GM18909 (cell line): ENCODE data around the gene EVI5L.
"Not testable (repeated sequence)": the region's sequence is repeated elsewhere in the genome, so short reads cannot be mapped to it uniquely, and the experiment has no call there.

Experiments
- ATAC-seq: cut with Tn5 transposase; IDR thresholded peaks from one replicate; pipeline ENCODE4 v1.9.1; 2021; ENCODE audit warnings: mild to moderate bottlenecking; ENCODE audit not compliant: unreplicated experiment, poor library complexity

EVI5L gene

GRCh38 chr19:7858109-7858770, 28.2 kb downstream of the EVI5L start:
- no peak for ATAC-seq

DNA sequence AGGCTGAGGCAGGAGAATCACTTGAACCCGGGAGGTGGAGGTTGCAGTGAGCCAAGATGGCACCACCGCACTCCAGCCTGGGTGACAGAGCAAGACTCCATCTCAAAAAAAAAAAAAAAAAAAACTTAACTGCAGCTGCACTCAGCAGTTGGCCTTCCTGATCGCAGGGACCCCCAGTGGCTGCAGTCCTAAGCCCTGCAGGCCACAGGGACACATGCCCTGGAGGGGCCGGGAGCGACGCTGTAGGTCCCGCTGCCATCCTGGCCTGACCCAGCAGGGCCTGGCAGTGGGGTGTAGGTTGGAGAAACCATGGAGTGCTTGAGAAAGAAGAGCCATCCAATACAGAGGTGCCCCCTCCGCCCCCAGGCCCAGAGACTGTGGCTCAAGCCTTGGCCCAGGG, 29.1 kb downstream of the EVI5L start:
- ATAC-seq = not testable (repeated sequence)

DNA sequence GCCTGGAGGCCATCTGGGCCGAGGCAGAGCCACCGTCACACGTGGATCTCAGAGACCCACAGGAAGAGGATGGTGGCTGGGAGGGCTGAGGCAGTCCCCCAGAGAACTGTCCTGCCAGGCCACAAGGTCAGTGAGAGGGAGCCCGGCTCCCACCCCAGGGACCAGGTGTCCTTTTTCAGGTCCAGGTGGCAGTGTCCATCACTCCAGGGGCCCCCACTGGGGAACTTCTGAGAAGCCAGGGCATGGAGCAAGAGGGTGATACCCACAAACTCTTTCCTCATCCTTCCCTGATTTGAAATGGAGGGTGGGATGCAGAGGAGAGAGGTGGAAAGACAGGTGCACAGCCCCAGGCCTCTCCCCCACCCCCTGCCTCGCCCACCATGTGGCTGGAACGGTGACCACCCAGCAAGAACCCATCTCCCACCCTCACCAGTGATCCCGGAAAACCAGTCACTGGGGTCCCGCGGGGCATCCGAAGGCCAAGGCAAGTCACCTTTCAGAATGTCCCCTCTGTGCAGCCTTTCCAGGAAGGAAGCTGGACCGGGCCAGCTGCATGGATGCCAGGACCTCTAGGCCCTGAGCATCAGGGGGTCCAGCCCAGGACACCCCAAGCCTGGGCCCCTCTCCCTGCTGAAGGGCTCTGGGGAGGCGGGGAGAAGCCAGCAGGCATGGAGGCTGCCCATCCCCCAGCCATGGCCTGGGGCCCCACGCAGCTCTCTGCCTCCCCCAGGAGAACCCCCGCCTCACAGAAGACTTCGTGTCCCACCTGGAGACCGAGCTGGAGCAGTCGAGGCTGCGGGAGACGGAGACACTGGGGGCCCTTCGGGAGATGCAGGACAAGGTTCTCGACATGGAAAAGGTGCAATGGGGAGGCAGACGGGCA, 30.1 kb downstream of the EVI5L start:
- ATAC-seq = no peak

- no peak for ATAC-seq
Measured at GRCh38 chr19:7860714-7861618, 30.9 kb downstream of the EVI5L start.

DNA sequence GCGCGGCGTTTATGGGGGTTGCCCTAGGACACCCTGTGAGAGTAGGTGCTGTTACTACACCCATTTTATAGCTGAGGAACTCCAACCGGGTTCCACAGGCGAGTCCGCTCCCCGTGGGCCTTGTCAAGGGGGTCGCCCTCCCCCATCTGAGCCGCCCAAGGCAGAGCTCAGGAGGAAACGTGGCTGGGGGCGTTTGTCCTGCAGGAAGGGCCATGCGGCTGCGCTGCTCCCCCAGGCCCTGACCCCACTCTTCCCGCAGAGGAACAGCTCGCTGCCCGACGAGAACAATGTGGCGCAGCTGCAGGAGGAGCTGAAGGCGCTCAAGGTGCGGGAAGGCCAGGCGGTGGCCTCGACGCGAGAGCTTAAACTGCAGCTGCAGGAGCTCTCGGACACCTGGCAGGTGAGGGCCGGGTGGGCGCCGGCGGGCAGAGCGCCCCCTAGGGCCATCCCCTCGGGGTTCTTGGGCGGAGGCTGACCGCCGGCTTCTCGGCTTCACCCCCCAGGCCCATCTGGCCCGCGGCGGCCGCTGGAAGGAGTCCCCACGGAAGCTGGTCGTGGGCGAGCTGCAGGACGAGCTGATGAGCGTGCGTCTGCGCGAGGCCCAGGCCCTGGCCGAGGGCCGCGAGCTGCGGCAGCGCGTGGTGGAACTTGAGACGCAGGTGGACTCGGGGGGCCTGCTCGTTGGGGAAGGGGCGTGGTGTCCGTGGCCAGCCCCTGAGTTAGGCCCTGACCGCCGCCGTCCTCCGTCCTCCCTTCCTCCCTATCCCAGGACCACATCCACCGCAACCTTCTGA, 31.8 kb downstream of the EVI5L start:
- ATAC-seq = no peak

- no peak for ATAC-seq
Measured at GRCh38 chr19:7862413-7862951, 32.5 kb downstream of the EVI5L start.

GRCh38 chr19:7863157-7863970, 33.3 kb downstream of the EVI5L start:
- no peak for ATAC-seq

GRCh38 chr19:7863971-7864689, 34.1 kb downstream of the EVI5L start:
- ATAC-seq = no peak

- no peak for ATAC-seq
Measured at GRCh38 chr19:7864690-7865074, 34.7 kb downstream of the EVI5L start.

GRCh38 chr19:7865262-7865911, 35.4 kb downstream of the EVI5L start:
- ATAC-seq = no peak

GRCh38 chr19:7866399-7867091, 36.5 kb downstream of the EVI5L start:
- no peak for ATAC-seq

DNA sequence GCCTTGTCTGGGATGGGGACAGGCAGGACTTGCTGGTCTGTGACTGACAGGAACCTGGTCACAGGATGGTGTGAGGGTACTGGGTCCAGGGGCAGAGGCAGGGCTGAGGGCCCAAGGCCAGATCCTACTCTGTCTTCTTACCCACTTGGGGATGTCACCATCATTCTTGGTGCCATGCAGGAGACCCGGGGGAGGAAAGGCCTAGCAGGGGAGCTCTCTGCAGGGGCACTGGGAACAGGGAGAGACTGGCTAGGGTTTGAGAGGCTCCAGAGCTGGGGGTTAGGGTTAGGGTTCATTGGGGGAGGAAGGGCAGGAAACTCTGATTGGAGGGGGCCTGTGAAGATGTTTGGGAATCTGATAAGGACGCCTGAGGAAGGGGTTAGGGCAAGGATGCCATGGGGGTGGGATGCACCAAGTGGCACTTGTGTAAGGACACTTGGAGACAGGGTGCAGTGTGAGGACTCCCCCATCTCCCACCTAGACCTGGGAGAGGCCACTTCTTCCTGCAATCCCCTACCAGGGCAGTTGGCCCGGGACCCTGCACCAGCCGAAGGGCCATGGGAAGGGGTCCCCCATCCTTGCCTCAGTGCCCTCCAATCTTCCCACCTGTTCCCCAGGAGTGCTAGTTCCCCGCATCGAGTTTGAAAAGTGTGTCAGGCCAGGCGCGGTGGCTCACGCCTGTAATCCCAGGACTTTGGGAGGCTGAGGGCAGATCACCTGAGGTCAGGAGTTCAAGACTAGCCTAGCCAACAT, 37.2 kb downstream of the EVI5L start:
- no peak for ATAC-seq

- ATAC-seq = no peak
Measured at GRCh38 chr19:7868326-7868670, 38.3 kb downstream of the EVI5L start.

DNA sequence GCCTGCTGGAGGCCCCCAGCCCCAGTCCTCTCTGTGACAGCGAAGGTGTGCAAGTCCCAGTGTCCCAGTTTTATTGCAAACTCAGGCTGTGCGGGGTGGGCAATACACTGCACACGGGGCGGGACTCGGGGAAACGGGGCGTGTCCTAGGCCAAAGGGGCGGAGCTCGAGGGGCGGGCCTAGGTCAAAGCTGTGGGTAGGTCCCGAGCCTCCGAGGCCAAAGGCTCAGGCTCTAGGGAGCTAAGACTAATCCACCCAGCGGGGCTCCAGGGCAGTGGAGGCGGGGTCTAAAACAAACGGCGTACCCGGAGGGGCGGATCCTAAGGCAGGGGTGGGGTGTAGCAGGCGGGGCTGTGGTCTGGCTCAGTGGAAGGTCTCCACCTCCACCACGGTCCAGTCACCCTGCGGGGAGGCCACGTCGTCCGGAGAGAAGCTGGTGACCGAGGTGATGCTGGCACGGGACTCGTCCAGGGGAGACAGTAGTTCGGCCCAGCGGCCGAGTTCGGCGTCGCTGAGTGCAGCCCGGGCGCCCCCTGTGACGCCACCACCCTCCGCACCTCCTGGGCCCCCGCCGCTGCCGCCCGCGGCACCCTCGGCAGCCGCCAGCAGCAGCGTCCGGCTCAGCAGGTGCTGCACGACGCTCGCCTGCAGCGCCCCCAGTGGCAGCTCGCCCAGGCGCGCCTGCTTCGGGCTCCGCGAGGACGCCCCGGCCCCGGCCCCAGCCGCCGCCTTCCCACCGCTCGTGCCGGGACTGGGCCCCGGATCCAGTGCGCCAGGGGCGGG, 38.8 kb downstream of the EVI5L start:
- peak; percentile 71 for ATAC-seq

GRCh38 chr19:7869453-7869909, 39.5 kb downstream of the EVI5L start:
- peak; percentile 53 for ATAC-seq
